Astrocyte (in vitro differentiated cells and primary cell): ENCODE data around the gene VEGFA. TPM values are rescaled to one million over a fixed set of nuclear protein-coding genes. Genes with fewer than 3 reads are reported as not detected.

ENCODE experiments used
- DNase-seq: peaks from one replicate; pipeline ENCODE4 v3.0.0-alpha.2; 2010; ENCODE audit warnings: low read depth
- FAIRE-seq: peaks from 2 replicates; lab custom pipeline; 2011; peaks lifted over from hg19 to GRCh38; lab: Jason Lieb, UNC
- H2AFZ ChIP-seq: 2 replicates; pipeline ENCODE4 v1.6.0; 2012; ENCODE audit warnings: low read depth, low read length, inconsistent platforms
- H3K27ac ChIP-seq: 2 replicates; pipeline ENCODE4 v1.5.1; 2011; ENCODE audit warnings: low read depth, low read length, inconsistent platforms
- H3K27me3 ChIP-seq: 2 replicates; pipeline ENCODE4 v1.6.0; 2011; ENCODE audit warnings: low read length, inconsistent platforms; ENCODE audit not compliant: insufficient read depth
- H3K36me3 ChIP-seq: 2 replicates; pipeline ENCODE4 v1.5.1; 2011; ENCODE audit warnings: low read length, inconsistent platforms; ENCODE audit not compliant: insufficient read depth
- H3K4me1 ChIP-seq: 2 replicates; pipeline ENCODE4 v1.5.1; 2011; ENCODE audit warnings: low read length, inconsistent platforms; ENCODE audit not compliant: insufficient read depth
- H3K4me2 ChIP-seq: 2 replicates; pipeline ENCODE4 v1.6.0; 2012; ENCODE audit warnings: low read length, inconsistent platforms
- H3K4me3 ChIP-seq: 2 replicates; pipeline ENCODE4 v1.5.1; 2011; ENCODE audit warnings: low read depth, mild to moderate bottlenecking, low read length, inconsistent platforms; ENCODE audit not compliant: insufficient read depth
- H3K79me2 ChIP-seq: 2 replicates; pipeline ENCODE4 v1.6.0; 2012; ENCODE audit warnings: mild to moderate bottlenecking, low read length, inconsistent platforms; ENCODE audit not compliant: insufficient read depth
- H3K9ac ChIP-seq: 2 replicates; pipeline ENCODE4 v1.6.0; 2012; ENCODE audit warnings: mild to moderate bottlenecking, low read length, inconsistent platforms
- H3K9me3 ChIP-seq: 2 replicates; pipeline ENCODE4 v1.5.1; 2012; ENCODE audit warnings: low read depth, mild to moderate bottlenecking, low read length, inconsistent platforms; ENCODE audit not compliant: insufficient read depth
- H4K20me1 ChIP-seq: 2 replicates; pipeline ENCODE4 v1.6.0; 2012; ENCODE audit warnings: low read length, inconsistent platforms; ENCODE audit not compliant: insufficient read depth
- H3K27ac Mint-ChIP-seq: one replicate; pipeline ENCODE4 v1.8.0; 2021; ENCODE audit warnings: mild to moderate bottlenecking, mixed read lengths; ENCODE audit not compliant: unreplicated experiment
- H3K27me3 Mint-ChIP-seq: one replicate; pipeline ENCODE4 v1.8.0; 2021; ENCODE audit warnings: low read depth, mixed read lengths; ENCODE audit not compliant: unreplicated experiment
- H3K36me3 Mint-ChIP-seq: one replicate; pipeline ENCODE4 v1.8.0; 2021; ENCODE audit warnings: low read depth, mixed read lengths; ENCODE audit not compliant: unreplicated experiment
- H3K4me1 Mint-ChIP-seq: one replicate; pipeline ENCODE4 v1.8.0; 2021; ENCODE audit warnings: low read depth, mixed read lengths; ENCODE audit not compliant: unreplicated experiment
- H3K4me3 Mint-ChIP-seq: one replicate; pipeline ENCODE4 v1.8.0; 2021; ENCODE audit warnings: mild to moderate bottlenecking, moderate library complexity, mixed read lengths; ENCODE audit not compliant: unreplicated experiment
- H3K9me3 Mint-ChIP-seq: one replicate; pipeline ENCODE4 v1.8.0; 2021; ENCODE audit warnings: mild to moderate bottlenecking, mixed read lengths; ENCODE audit not compliant: unreplicated experiment
- EZH2 ChIP-seq: IDR thresholded peaks from 2 replicates; pipeline ENCODE4 v1.6.1; 2012; ENCODE audit warnings: mild to moderate bottlenecking, low read length, inconsistent platforms; ENCODE audit not compliant: insufficient read depth
- total RNA-seq: library from RNA; stranded (reverse); gene quantifications from 2 replicates; pipeline ENCODE4 v1.2.1, GENCODE V29; 2021
- TF ChIP-seq, protein P1 (sequence below): IDR thresholded peaks from 2 replicates; pipeline ENCODE4 v1.5.1; 2011; ENCODE audit warnings: low read depth, mild to moderate bottlenecking, inconsistent platforms, low read length, moderate library complexity; ENCODE audit not compliant: insufficient read depth

VEGFA gene
- total RNA-seq, 1 donor from 2014 or later, result 144 TPM

DNA sequence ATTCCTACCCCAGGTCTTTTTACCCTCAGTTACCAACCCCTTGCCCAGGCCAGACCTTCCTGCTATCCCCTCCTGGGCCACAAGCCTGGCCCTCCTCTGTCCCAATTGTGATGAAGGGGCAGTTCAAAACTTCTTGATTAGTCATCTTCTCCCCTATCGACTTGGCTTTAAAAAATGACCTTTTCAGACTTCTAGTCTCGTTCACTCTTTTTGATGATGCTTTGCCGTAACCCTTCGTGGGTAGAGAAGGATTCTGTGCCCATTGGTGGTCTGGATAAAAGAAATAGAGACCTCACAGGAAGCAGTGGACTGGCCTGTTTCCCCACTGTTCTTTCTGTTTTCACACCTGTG lies 5.5 kb downstream of the VEGFA start:
- H3K9ac ChIP-seq, result peak overlapping the region; percentile 64
- peak overlapping the region; percentile 99 for H3K4me2 ChIP-seq
- peaks cover 73% of the 10 kb centered on the region for H3K79me2 ChIP-seq
- Mint-ChIP-seq H3K4me3 (peak overlapping the region; percentile 98), H3K27ac (peak overlapping the region; percentile 75), H3K4me1 (peaks cover 22% of the 10 kb centered on the region), H3K9me3 (no peaks in the 10 kb centered on the region), H3K27me3 (no peaks in the 10 kb centered on the region), H3K36me3 (peaks cover 22% of the 10 kb centered on the region)
- H2AFZ ChIP-seq, result no peak overlapping the region
- TF ChIP-seq EZH2, result no peak
- TF ChIP-seq, protein P1, sequence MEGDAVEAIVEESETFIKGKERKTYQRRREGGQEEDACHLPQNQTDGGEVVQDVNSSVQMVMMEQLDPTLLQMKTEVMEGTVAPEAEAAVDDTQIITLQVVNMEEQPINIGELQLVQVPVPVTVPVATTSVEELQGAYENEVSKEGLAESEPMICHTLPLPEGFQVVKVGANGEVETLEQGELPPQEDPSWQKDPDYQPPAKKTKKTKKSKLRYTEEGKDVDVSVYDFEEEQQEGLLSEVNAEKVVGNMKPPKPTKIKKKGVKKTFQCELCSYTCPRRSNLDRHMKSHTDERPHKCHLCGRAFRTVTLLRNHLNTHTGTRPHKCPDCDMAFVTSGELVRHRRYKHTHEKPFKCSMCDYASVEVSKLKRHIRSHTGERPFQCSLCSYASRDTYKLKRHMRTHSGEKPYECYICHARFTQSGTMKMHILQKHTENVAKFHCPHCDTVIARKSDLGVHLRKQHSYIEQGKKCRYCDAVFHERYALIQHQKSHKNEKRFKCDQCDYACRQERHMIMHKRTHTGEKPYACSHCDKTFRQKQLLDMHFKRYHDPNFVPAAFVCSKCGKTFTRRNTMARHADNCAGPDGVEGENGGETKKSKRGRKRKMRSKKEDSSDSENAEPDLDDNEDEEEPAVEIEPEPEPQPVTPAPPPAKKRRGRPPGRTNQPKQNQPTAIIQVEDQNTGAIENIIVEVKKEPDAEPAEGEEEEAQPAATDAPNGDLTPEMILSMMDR, result no peak
- no peak for DNase-seq
- no peak overlapping the region for H3K4me3 ChIP-seq
- peaks cover 83% of the 10 kb centered on the region for H4K20me1 ChIP-seq
- H3K27me3 ChIP-seq, result no peaks in the 10 kb centered on the region
- FAIRE-seq, result no peak
- H3K36me3 ChIP-seq, result peaks cover 12% of the 10 kb centered on the region
- peaks cover 26% of the 10 kb centered on the region for H3K4me1 ChIP-seq
- no peak overlapping the region for H3K27ac ChIP-seq
- H3K9me3 ChIP-seq, result no peaks in the 10 kb centered on the region

DNA sequence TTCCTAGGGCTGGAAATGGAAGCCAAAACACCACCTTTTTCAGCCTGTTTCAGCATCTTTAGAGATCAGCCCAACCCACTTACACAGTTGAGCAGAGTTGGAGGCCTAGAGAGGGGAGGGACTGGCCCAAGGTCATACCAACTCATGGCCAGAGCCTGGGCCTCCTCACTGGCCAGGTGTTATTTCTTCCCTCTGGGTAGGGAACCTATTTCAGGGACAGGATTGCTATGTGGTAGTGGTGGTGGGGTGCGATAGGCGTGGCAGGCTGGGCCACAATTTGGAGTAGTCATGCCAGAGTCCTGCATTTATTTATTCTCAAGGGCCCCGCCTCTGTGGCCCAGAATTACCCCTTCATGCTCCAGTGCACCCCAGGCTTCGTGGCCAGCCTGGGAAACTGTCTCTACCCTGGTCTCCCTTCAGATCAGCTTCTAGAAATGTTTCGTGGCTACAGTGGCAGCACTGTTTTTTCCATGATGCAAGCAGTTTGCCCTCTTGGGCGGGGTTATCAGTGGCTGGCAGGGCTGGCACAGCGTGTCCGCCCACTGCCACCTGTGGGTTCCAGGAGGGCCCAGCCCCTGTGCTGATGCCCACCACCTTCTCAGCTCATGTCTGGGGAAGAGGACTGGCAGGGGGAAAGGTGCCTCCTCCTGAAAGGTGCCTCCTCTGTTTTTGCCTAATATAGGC lies 6.2 kb downstream of the VEGFA start:
- FAIRE-seq (no peak), DNase-seq (no peak)
- no peak overlapping the region for H3K4me2 ChIP-seq
- H2AFZ ChIP-seq, result no peak overlapping the region
- H3K27me3 Mint-ChIP-seq, result no peaks in the 10 kb centered on the region
- H3K27ac Mint-ChIP-seq, result no peak overlapping the region
- H3K79me2 ChIP-seq, result peaks cover 70% of the 10 kb centered on the region
- H3K36me3 Mint-ChIP-seq, result peaks cover 26% of the 10 kb centered on the region
- peaks cover 26% of the 10 kb centered on the region for H3K4me1 ChIP-seq
- no peaks in the 10 kb centered on the region for H3K9me3 ChIP-seq
- no peak overlapping the region for H3K9ac ChIP-seq
- no peaks in the 10 kb centered on the region for H3K27me3 ChIP-seq
- H3K9me3 Mint-ChIP-seq, result no peaks in the 10 kb centered on the region
- H3K4me1 Mint-ChIP-seq, result peaks cover 22% of the 10 kb centered on the region
- peaks cover 12% of the 10 kb centered on the region for H3K36me3 ChIP-seq
- H3K4me3 Mint-ChIP-seq, result no peak overlapping the region
- TF ChIP-seq, protein P1, result no peak
- TF ChIP-seq EZH2, result no peak
- H4K20me1 ChIP-seq, result peaks cover 91% of the 10 kb centered on the region
- no peak overlapping the region for H3K27ac ChIP-seq
- no peak overlapping the region for H3K4me3 ChIP-seq
